Measurements from ENCODE around the gene SHISA5. TPM values are rescaled to one million over a fixed set of nuclear protein-coding genes. Genes with fewer than 3 reads are reported as not detected.
A peak's percentile ranks its signal among the peaks of the same experiment; 100 is the strongest.

Gene SHISA5
- total RNA-seq, 1 donor from 2014 or later: 188 TPM

GRCh38 chr3:48459773-48460516, 44.0 kb downstream of the SHISA5 start:
- no peak for DNase-seq (ENCODE audit: low read depth)
- TF ChIP-seq, protein P1, sequence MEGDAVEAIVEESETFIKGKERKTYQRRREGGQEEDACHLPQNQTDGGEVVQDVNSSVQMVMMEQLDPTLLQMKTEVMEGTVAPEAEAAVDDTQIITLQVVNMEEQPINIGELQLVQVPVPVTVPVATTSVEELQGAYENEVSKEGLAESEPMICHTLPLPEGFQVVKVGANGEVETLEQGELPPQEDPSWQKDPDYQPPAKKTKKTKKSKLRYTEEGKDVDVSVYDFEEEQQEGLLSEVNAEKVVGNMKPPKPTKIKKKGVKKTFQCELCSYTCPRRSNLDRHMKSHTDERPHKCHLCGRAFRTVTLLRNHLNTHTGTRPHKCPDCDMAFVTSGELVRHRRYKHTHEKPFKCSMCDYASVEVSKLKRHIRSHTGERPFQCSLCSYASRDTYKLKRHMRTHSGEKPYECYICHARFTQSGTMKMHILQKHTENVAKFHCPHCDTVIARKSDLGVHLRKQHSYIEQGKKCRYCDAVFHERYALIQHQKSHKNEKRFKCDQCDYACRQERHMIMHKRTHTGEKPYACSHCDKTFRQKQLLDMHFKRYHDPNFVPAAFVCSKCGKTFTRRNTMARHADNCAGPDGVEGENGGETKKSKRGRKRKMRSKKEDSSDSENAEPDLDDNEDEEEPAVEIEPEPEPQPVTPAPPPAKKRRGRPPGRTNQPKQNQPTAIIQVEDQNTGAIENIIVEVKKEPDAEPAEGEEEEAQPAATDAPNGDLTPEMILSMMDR (conservative IDR thresholded peaks at IDR 0.05; ENCODE audit: low read depth, low read length): no peak

GRCh38 chr3:48459331-48459730, 44.6 kb downstream of the SHISA5 start:
- no peak overlapping the region for H3K4me3 ChIP-seq (ENCODE audit: low read depth, low read length)
- TF ChIP-seq, protein P1 (conservative IDR thresholded peaks at IDR 0.05; ENCODE audit: low read depth, low read length): no peak
- DNase-seq (ENCODE audit: low read depth): no peak

More at GRCh38 chr3:48459773-48460516, 44.0 kb downstream of the SHISA5 start:
- no peak overlapping the region for H3K4me3 ChIP-seq (ENCODE audit: low read depth, low read length)

DNA sequence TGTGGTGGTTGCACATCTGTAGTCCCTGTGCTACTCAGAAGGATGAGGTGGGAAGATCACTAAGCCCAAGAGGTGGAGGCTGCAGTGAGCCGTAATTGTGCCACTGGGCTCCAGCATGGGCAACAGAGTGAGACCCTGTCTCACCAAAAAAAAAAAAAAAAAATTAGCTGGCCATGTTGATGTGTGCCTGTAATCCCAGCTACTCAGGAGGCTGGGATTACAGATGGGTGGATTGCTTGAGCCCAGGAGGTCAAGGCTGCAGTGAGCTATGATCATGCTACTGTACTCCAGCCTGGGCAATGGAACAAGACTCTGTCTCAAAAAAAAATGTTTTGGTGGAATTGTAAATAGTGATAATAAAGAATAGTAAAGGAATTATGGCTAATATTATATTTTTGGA, 47.5 kb downstream of the SHISA5 start:
- TF ChIP-seq, protein P1 (conservative IDR thresholded peaks at IDR 0.05; ENCODE audit: low read depth, low read length): no peak
- H3K4me3 ChIP-seq (ENCODE audit: low read depth, low read length): no peak overlapping the region
- no peak for DNase-seq (ENCODE audit: low read depth)

DNA sequence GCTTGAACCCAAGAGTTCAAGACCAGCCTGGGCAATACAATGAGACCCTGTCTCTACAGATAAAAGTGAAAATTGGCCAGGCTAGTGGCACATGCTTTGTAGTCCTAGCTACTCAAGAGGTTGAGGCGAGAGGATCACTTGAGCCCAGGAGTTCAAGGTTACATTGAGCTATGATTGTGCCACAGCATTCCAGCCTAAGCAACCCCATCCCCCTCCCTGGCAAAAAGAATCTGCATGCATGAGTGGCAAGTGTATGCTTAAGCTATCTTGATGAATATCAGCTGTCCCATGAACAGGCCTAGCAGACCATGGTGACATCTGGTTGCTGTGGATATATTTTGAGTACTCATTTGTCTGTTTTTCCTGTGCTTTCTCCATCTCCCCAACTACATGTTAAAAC, 52.7 kb downstream of the SHISA5 start:
- no peak for DNase-seq (ENCODE audit: low read depth)
- TF ChIP-seq, protein P1 (conservative IDR thresholded peaks at IDR 0.05; ENCODE audit: low read depth, low read length): no peak
- H3K4me3 ChIP-seq (ENCODE audit: low read depth, low read length): no peak overlapping the region

DNA sequence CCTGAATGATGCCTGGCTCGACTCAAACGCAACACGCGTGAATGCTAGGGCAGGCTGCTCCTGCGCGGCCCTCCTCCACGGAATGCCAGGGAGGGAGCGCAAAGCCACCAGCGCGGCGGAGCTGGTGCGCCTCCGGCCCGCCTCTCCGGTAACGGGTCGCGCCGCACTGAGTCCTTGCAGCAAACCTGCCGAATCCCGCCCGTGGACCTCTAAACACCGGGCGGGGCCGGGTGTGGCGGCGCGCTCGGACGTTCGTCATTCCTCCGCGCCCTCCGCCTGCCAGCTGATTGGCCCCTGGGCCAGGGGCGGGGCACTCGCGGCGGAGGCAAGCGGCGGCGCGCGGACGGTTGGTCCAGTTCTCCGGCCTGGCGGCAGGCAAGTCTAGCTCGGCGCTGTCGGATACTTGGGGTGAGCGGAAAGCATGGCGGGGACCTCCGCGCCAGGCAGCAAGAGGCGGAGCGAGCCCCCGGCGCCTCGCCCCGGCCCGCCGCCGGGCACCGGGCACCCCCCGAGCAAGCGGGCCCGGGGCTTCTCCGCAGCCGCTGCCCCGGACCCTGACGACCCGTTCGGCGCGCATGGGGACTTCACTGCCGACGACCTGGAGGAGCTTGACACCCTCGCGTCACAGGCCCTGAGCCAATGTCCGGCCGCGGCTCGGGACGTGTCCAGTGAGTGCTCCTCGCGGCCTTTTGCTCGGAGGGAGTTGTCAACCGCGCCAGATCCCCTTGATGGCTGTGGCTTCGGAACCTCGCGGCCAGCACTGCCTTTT, 57.4 kb downstream of the SHISA5 start, which contains the start of gene ATRIP:
ATRIP (plus strand) TSS at position 313 of the 769 bp plus-strand sequence; CDS start at position 422, 109 bp downstream.
- peak within 1 kb of the TSS; percentile 87 for H3K4me3 ChIP-seq (ENCODE audit: low read depth, low read length)
- no peak for DNase-seq (ENCODE audit: low read depth)
- TF ChIP-seq, protein P1 (conservative IDR thresholded peaks at IDR 0.05; ENCODE audit: low read depth, low read length): no peak

DNA sequence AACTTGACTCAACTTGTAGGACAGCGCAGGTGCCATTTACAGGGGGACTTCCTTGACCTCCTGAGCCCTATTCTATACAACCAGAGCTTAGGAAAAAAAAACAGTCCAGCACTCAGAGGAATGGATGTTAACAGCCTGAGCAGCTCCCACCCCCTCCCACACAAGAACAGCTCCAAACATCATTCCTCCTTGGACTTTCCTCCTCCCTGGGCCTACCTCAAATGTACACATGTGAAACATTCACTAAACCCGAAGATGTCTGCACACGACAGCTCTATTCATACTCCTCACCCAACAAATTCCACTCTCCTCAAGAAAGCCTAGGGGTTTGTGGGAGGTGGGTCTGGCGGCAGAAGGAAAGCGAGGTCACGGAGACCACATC, 57.9 kb downstream of the SHISA5 start:
- H3K4me3 ChIP-seq (ENCODE audit: low read depth, low read length): peak overlapping the region; percentile 87
- no peak for DNase-seq (ENCODE audit: low read depth)
- TF ChIP-seq, protein P1 (conservative IDR thresholded peaks at IDR 0.05; ENCODE audit: low read depth, low read length): no peak

Data from epithelial cell of proximal tubule (primary cell).